Activated CD4-positive, alpha-beta T cell treated with anti-CD3 and anti-CD28 coated beads, Interleukin-2, Interleukin-6, amounts not matched to agents 100 ng/mL and 50 ng/mL, durations not matched to agents 16 hours and 8 hours (primary cell): ENCODE data around the gene FAM131B.
A peak's percentile ranks its signal among the peaks of the same experiment; 100 is the strongest.
"Not testable (repeated sequence)": the region's sequence is repeated elsewhere in the genome, so short reads cannot be mapped to it uniquely, and the experiment has no call there.

ENCODE experiments used
- DNase-seq: peaks from one replicate; pipeline ENCODE4 v3.0.0-alpha.2; 2020

FAM131B gene

DNA sequence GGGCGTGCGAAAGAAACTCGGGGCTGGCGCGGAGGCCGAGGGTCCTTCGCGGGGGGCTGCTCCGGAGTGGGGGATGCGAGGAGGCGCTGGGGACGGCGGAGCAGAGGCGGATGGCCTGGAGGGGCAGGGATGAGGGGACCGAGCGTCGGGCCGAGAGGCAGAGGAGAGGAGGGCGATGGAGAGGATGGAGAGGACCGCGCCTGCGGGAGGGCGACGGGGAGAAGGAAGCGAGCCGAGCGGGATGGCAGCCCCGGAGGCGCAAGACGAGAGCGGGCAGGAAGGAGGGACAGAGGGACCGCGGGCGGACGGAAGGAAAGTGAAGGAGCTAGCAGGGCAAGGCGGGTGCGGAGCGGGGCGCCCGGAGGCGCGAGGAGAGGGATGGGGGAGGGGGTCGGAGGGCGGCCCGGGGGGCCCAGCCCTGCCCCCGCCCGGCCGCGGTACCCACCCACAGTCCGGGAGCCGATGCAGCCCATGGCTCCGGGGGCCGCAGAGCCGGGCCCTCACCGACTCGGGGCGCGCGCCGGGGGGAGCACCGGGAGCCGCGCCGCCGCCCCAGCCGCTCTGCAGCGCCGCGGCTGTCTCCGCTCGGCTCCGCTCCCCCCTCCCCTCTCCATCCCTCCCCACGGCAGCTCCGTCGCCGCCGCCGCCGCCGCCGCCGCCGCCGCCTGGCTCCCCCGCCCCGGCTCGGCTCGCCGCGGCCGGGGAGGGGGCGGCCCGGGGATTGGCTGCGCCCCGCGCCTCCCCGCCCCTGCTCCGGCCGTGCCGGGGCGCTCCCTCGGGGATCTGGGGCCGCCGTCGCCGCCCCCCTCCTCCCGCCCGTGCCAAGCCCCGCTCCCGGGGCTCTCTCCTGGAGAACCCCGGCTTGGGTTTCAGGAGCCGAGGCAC lies at the start of gene FAM131B:
Gene FAM131B, minus strand, starts transcription at position 583 of the 885 bp plus-strand sequence. Its CDS starts 110 bp downstream, at position 473.
- no peak for DNase-seq

DNA sequence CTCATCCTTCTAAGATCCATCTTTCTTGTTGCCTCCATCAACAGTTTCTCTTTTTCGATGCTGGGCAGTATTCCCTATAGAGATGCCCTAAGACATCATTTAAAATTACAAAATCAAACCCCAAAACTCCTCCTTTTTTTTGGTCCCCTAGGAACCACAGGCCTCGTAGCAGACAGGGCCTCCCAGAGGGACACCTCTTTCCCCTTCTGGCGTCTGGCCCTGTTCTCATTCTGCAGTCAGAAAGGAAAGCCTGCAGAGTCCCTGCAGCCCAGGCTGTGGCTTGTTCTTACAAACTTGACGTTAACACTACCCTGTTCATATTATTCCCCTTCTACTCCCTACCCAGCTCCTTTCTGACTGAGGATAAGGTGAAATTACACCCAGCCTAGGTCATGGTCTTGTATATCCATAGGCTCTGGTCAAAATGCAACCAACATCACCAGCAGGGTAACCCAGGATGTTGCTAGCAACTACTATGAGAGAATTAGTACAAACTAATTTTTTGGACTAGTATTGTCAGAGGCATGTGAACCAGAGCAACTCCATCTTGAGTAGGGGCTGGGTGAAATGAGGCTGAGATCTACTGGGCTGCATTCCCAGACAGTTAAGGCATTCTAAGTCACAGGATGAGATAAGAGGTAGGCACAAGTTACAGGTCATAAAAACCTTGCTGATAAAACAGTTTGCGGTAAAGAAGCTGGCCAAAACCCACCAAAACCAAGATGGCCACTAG lies 49.6 kb upstream of the FAM131B start:
- DNase-seq = no peak

DNA sequence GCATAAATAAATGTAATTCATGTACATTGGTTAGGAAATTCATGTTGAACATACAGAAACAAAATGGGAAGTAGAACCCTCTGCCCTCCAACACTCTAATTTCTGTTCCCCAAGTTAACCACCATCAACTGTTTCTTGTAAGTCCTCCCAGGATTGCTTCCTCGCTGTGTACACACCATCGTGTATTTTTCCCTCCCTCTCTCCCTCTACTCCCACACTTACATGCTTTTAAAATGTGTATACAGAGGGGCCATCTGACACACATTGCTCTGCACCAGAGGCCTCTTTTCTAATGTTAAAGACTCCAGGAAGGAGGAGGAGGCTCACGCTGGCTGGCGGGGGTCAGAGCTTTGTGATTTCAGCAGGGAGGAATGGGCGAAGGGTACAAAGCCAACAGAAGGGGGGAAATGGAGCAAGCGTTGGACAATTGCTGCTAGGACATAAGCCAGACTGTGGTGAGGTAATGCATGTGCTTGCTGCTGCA lies 48.0 kb upstream of the FAM131B start:
- DNase-seq = no peak

DNA sequence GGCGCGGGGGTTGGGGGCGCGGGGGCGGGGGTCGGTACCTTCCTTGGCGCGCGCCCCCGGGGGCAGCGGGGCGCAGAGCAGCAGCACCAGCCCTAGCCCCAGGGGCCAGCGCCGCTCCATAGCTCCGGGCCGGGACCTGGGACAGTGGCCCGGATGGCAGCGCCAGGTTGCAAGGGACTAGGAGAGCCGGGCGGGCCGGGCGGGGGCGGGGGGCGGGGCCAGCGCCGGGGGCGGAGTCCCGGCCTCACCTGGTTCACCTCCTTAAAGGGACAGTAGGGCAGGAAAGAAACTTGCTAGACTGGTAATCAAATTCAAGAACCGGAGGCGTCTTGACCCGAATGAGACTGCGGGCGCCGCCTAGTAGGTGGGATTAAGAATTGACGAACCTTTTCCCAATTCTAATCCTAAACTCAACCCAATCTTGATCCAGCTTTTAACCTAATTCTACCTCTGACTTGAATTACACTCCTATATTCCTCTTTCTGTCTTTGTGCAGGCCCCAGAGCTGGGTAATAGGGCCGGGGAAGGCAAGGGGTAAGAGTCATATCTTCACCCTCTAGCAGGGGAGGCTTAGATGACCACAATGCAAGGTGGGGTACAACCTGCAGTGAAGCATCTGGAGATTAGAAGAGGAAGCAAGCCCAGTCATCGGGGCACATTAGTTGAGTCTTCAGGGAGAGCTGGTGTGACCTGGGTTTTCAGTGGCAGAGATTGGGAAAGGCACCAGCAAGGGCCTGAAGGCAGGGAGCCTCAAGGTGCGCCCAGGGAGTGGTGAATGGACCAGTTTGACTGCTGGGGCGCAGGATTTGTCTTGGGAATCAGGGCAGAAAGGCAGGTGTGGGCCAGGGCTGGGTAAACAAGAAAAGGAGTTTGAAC lies 46.4 kb upstream of the FAM131B start, which contains the start of gene EPHA1:
Gene EPHA1, minus strand, starts transcription at position 171 of the 876 bp plus-strand sequence. Its CDS starts 51 bp downstream, at position 120.
- peak; percentile 42 for DNase-seq

DNA sequence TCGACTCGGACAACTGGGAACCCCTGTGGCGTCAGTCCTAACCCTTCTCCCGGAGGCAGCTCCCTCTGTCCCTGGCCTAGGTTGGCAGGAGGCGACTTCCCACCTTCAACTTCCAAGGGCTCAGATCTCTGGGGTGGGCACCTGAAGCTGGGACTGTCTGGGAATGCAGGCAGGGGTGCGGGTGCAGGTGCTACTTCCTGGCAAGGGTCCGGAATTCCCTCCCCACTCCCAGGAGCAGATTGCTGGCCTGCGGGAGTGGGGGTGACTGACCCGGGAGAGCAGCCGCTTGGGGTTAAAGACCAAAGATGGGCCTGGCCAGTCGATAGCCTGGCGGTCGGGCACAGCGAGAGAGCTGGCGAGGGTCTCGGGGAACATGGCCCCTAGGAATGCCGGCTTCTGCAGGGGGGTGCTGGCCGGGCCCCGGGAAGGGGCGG lies 45.8 kb upstream of the FAM131B start:
- DNase-seq = no peak

DNA sequence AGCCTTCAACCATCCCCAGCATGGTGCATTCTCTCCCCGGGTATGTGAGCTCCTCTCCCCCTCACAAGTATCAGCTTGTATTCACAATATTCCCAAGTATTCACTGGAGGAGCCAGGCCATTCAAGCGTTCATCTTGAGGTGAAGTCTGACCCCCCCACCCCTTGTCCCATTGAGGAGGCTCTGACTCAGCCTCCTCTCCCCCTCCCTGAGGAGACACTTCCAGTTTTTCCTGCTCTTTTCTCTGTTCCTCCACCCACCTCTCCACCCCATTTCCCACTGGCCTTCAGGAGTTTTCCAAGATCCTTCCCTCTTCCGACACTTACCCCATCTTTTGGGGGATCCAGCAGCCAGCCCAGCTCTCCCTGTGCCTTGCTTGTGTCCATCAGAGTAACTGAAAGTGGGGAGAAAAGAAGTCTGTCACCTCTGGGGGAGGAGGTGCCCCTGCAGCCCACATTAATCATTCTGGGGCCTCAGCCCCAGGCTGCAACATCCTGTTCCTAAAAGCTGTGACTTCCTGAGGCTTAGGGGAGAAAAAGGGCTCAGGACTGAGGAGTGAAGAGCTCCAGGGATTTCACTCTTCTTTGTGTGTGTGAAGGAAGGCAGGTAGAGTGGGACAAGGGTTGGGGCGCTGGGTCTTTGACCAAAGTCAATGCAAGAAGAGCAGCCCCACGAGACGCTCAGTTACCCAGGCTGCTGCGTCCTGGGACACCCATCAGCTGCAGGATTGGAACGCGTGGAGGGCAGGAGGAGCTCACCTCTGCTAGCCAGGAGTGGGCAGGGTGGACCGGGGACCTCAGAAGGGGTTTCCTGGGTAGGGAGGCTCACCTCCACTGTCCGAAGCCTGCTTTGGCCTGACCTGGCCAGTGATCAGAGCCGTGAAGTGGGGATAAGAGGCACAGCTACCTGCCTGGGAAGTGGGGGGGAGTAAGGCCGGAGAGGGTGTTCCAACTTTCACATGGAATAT lies 45.1 kb upstream of the FAM131B start:
- peak; percentile 29 for DNase-seq

DNA sequence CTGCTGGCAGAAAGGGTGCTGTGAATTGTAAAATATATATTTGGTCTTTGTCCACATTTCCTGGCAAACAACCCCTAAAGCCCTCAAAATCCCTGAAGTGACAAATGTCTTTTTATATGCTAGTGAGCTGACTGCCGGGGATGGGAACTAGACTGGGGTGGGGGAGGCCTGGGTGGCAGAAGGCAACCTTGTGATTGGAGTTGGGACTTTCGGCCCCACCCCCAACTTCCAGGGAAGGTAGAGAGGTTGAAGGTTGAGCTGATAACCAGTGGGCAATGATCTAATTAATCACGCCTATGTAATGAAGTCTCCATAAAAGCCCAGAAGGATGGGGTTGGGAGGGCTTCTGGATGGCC lies 43.5 kb upstream of the FAM131B start:
- DNase-seq = no peak

DNA sequence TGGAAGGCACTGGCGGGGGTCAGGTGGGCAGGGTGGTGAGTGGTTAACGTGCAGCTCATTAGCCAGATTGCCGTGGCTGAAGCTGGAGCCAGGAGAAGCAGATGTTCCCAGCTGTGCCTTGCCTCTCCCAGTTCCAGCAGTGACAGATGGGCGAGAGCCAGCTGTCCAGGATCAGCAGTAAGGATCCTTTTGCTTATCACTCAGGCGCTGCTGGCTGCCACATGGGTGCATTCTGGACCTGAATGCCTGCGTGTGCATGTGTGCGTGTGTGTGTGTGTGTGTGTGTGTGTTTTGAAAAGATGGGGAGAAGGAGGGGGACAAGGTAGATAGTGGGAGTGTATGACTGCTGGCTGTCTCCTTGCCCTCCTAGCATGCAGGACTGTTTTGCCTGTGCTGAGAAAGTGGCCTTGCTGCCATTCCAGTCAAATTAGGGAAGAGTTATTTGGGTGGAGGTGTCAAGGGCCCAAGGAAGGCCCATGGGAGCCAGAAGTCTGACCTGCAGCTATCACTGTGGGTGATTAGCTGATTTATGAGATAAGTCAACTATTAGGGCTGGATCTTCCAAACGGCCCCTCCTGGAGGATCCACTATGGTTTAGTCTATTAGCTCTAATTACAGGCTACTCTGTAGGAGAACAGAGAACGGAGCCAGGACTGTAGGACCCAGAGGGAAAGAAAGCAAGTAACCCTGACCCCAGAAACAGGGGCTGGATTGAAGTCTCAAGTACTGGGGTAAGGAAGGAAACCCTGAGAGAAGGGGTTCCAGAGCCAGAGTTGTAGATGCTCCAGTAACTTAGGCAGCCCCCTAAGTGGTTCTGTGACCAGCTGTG lies 42.9 kb upstream of the FAM131B start:
- no peak for DNase-seq

DNA sequence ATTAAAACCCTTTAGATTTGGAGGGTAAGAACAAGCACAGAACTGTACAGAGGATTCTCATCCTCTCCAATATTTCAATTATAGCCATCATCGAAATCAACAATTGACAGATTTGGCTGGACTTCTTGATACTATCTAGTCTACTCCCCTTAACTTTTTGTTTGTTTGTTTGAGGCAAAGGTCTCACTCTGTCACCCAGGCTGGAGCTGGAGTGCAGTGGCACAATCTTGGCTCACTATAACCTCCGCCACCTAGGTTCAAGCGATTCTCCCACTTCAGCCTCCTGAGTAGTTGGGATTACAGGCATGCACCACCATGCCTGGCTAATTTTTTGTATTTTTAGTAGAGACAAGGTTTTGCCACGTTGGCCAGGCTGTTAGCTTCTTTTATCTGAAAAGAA lies 39.7 kb upstream of the FAM131B start:
- DNase-seq = not testable (repeated sequence)

DNA sequence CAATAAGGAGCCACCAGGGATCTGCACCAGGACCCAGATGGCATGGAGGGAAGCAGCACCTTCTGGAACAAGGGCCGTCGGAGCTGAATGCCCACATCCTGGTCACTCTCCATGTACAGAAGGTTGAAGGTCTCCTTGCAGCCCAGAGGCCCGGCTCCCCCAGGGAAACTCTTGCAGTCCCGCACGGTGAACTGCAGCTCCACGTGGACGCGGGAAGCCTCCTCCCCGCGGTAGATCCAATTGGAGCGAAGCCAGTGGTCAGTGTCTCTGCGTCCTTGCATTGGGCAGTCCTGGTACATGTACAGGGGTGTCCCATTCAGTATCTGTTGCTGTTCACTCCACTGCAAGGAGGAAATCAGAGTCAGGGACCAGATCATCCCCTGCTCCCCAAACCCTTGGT lies 38.8 kb upstream of the FAM131B start:
- DNase-seq = no peak

DNA sequence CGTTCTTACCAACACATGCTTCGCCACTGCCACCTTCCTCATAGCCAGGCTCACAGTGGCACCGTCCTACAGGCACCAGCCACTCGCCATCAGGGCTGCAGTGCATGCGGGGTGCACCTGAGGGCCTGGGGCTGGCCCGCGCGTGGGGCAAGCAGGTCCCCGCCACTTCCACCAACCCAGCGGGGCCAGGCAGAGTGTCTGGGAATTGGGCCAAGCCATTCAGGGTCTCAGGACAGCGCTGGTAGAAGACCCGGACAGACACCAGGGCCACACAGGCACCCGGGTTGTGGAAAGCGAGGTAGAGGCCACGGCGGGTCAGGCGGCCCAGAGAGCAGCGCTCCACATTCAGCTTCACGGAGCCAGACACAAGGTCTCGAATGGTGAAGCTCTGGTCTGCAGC lies 37.1 kb upstream of the FAM131B start:
- DNase-seq = no peak

DNA sequence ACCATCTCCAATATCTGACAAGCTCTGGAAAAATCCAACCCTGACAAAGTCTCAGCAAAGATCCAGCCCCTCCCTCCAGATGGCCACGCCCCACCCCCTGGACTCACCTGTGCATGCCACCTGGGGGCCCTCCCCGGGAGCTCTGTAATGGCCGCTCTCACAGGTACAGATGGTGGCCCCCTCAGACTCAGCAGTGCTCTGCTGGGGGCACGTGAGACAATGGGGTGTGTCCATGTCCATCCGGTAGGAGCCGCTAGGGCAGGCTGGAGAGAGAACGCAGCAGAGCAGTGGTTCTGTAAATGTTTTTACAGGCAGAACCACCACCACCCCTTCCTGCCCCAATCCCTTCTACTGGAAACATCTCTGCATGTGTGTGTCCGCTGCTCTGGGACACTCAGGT lies 36.6 kb upstream of the FAM131B start:
- no peak for DNase-seq

DNA sequence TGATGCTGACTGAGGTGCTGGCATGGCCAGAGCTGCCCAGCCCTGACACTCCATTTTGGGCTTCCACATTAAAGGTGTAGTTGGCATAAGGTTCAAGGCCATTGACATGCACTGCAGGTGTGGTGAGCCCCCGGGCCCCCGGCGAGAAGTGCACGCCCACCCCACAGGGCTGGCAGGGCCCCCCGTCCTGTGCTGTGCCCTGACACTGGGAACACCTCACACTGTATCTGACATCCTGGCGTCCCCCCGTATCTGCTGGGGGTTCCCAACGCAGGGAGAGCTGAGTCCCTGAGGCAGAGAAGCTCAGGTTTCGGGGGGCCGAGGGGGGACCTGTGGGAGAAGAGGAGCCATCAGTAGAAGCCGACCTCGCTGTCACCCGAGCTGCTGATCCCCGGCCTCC lies 36.1 kb upstream of the FAM131B start:
- no peak for DNase-seq

DNA sequence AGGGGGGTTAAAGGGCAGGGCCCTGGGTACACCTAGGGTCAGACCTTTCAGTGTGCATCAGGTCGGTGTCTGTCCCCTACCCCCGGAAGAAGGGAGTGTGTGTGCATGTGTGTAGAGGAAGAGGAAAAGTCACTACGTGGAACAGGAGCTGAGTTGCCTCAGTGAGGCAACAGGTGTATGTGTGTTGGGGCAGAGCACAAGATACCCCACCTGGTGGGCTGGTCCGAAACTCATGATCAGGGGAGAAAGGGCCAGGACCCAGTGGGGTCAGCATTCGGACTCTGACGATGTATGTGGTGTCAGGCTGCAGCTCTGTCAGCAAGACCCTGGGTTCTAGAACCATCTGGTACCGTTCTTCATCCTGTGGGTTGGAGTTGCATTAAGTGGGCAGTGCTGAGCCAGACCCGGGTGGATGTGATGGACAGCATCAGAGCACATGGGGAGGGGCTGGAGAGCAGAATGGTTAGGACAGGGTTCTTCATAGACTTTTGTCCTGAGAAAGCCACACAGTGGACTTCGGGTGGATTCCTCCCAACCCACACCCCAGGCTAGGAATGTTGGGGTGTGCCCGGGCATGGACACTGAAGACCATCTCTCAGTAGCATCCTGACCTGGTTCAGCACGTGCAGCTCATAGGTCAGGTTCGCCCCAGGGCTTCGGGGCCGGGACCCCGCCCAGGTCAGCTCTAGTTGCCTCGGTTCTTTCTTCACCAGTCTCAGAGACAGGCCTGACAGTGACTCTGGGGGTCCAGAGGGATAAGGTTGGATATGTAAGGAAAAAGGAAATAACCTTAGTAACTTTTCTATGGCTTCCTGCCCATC lies 35.4 kb upstream of the FAM131B start:
- no peak for DNase-seq

DNA sequence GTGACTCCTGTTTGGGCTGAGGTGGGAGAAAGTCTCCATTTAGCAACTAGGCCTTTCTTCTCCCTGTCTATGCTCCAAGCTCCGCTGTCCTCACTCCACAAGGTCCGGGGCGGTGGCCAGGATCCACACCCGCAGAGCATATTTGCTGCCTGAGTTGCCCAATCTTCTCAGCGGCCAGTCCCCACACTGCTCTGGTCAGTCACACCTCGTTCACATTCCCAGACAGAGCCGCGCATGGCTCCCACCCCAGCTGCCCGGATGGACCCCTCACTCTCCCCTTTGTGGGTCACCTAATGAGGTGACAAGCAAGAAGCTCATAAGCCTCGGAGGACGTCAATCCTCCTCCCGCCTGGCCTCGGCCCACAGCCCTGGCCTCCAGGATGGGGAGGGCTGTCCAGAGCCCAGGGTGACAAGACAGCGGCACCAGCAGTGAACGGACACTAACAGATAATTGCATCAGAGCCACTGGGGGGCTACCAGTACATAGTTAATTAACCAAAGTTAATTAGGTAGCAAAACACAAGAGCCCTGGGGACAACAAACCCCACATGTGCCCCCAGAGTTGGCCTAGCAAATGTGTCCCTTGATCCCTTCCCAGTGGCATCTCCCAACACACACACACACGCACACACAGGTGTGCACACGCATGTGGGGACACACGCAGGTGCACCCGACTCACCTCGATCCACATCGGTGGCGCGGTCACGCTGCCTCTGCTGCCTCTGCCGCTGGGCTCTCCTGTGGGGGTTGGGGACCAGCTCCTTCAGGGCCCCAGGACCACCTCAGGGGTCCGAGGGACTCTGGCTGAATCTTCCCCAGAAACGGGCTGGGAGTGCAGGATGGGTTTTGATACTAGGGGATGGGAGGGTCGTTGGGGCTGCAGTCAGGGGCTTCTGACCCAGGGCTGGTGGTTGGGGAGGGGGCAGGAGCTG lies 34.4 kb upstream of the FAM131B start:
- DNase-seq = no peak

DNA sequence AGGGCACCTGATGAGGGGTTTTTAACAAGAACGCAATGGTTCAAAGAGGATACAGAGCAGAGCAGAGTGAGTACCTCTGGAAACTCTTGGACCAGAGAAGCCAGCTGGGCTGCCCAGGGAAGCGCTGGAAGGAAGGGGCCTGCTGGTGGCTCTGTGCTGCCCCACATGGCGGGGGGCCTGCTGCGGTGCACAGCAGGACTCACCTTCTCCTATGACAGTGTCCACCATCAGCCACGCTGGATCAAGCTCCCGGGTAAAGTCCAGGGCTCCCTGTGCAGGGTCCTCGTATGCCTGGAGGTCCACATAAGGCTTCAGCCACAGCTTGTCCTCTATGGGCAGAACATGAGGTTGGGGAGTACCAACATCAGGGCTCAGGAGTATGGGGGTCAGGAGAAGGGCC lies 33.7 kb upstream of the FAM131B start:
- no peak for DNase-seq

DNA sequence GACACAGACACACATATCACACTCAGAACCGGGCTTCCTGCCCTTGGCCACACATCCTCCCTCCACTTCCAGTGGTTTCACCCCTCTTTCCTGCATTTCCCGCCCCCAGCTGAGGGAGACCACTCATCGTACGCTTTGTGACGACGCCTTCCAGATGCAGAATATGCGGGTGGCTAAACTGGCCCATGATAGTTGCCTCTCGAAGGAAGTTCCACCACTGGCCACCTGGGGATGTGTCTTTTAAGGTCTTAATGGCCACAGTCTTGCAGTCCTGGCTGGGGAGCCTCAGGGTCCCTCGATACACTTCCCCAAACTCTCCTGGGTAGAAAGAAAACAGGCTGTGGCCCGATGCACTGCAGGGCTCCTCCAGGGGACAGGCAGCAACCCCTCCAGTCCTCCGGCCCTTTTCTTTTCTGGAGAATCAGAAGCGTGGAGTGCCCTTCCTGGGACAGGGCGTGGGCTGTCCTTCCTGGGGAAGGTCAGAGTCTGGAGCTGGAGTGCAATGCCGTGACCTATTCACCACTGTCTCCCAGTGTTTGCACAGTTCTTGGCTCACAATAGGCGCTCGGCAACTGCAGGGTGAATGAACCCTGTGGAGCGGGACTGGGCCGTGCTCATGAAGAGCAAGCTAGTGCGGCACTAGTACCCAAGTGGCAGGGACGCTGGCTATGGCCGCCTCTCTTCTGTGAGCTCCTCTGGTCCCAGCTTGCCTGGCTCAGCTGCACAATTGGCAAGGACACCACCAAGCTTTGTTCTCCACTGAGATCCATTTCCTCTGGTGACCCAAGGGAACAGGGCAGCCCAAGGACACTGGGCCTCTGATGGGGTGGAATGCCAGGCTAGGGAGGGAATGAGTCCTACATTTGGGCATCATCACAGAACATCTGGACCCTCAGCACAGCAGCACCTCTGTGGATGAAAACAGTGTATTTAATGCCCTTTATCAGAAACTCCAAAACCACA lies 33.0 kb upstream of the FAM131B start:
- DNase-seq = no peak
